Measurements from ENCODE around the gene MTO1. TPM values are rescaled to one million over a fixed set of nuclear protein-coding genes. Genes with fewer than 3 reads are reported as not detected.

The MTO1 gene
- total RNA-seq, 4 donors from 2014 or later, result 22.6 to 29.6 (median 25.1) TPM

DNA sequence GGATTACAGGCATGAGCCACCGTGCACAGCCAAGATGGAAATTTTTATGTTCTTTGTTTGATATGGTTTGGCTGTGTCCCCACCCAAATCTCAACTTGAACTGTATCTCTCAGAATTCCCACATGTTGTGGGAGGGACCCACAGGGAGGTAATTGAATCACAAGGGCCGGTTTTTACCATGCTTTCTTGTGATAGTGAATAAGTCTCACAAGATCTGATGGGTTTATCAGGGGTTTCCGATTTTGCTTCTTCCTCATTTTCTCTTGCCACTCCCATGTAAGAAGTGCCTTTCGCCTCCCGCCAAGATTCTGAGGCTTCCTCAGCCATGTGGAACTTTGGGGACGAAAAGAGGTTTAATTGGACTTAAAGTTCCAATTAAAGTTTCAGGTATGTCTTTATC, 44.7 kb downstream of the MTO1 start:
- TF ChIP-seq POLR2A (IDR thresholded peaks at IDR 0.05), result no peak
- TF ChIP-seq, protein P1, sequence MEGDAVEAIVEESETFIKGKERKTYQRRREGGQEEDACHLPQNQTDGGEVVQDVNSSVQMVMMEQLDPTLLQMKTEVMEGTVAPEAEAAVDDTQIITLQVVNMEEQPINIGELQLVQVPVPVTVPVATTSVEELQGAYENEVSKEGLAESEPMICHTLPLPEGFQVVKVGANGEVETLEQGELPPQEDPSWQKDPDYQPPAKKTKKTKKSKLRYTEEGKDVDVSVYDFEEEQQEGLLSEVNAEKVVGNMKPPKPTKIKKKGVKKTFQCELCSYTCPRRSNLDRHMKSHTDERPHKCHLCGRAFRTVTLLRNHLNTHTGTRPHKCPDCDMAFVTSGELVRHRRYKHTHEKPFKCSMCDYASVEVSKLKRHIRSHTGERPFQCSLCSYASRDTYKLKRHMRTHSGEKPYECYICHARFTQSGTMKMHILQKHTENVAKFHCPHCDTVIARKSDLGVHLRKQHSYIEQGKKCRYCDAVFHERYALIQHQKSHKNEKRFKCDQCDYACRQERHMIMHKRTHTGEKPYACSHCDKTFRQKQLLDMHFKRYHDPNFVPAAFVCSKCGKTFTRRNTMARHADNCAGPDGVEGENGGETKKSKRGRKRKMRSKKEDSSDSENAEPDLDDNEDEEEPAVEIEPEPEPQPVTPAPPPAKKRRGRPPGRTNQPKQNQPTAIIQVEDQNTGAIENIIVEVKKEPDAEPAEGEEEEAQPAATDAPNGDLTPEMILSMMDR (IDR thresholded peaks at IDR 0.05), result no peak
- H3K4me3 ChIP-seq (ENCODE audit: low read depth, poor library complexity, severe bottlenecking), result no peak overlapping the region
- intact Hi-C loops (cut with DNase I; ENCODE audit: low total_unique reads), result no loop called here
- 88 to 91% methylated on average over 6 of the region's 6 CpGs for WGBS, 2 donors
- no peak for DNase-seq (ENCODE audit: low spot score in 2 of 2)

DNA sequence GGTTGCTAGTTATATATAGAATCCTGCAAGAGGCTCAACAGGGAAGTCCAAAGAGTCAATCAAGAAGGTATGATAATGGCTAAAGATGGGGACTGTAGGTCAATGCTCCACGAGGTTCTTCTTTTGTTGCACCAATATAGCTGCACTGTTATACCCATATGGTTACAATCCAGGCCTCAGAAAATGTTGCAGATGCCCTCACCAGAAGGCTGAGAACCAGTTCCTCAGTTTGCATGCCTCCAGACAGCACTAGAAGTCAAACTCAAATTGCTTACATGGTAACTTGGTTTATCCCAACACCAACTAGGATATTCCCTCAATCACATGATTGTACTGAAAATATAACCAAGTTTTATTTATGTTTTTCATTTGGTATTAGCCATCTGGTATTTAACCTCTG, 47.2 kb downstream of the MTO1 start:
- intact Hi-C loops (cut with DNase I; ENCODE audit: low total_unique reads), result no loop called here
- WGBS, 2 donors, result 52 to 61% methylated on average over 1 of the region's 1 CpG

DNA sequence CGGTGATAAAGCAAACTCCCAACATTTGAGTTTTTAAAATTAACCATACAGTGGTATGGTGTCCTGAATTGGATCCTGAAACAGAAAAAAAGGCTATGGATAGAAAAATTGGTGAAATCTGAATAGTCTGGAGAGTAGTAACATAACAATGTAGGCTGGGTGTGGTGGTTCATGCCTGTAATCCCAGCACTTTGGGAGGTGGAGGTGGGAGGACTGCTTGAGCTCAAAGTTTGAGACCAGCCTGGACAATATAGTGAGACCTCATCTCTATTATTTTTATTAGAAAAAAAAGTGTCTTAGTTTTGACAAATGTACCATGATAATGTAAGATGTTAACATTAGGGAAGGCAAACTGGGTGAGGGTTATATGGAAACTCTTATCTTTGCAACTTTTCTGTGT, 48.3 kb downstream of the MTO1 start:
- WGBS, 2 donors, result 88 to 93% methylated on average over 1 of the region's 1 CpG

More for the DNA sequence above, 47.2 kb downstream of the MTO1 start:
- no peak for TF ChIP-seq POLR2A (IDR thresholded peaks at IDR 0.05)
- TF ChIP-seq, protein P1 (IDR thresholded peaks at IDR 0.05), result no peak
- no peak for DNase-seq (ENCODE audit: low spot score in 2 of 2)
- H3K4me3 ChIP-seq (ENCODE audit: low read depth, poor library complexity, severe bottlenecking), result no peak overlapping the region

DNA sequence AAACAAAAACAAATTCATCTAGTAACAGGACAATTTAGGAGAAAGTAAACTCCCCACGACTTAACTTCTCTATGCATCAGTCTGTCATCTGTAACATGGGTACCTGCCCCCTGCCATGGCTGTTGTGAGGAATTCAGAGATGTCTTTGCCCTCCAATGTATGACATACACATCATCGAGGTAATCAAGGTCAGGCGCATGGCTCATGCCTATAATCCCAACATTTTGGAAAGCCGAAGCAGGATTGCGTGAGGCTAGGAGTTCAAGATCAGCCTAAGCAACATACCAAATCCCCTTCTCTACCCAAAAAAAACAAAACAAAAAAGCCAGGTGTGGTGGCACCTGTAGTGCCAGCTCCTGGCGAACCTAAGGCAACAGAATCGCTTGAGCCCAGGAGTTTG, 50.3 kb downstream of the MTO1 start:
- no peak for DNase-seq (ENCODE audit: low spot score in 2 of 2)
- TF ChIP-seq, protein P1 (IDR thresholded peaks at IDR 0.05), result no peak
- no peak for TF ChIP-seq POLR2A (IDR thresholded peaks at IDR 0.05)
- H3K4me3 ChIP-seq (ENCODE audit: low read depth, poor library complexity, severe bottlenecking), result no peak overlapping the region
- intact Hi-C loops (cut with DNase I; ENCODE audit: low total_unique reads), result loop anchor here (10.0 kb wide), 1 partner anchor 103 kb away; no protein-coding TSS in a partner anchor
- 90 to 91% methylated on average over 7 of the region's 7 CpGs for WGBS, 2 donors

More for the DNA sequence above, 48.3 kb downstream of the MTO1 start:
- no peak overlapping the region for H3K4me3 ChIP-seq (ENCODE audit: low read depth, poor library complexity, severe bottlenecking)
- no peak for DNase-seq (ENCODE audit: low spot score in 2 of 2)
- TF ChIP-seq POLR2A (IDR thresholded peaks at IDR 0.05), result no peak
- TF ChIP-seq, protein P1 (IDR thresholded peaks at IDR 0.05), result no peak
- intact Hi-C loops (cut with DNase I; ENCODE audit: low total_unique reads), result loop anchor here (10.0 kb wide), 1 partner anchor 105 kb away; no protein-coding TSS in a partner anchor

DNA sequence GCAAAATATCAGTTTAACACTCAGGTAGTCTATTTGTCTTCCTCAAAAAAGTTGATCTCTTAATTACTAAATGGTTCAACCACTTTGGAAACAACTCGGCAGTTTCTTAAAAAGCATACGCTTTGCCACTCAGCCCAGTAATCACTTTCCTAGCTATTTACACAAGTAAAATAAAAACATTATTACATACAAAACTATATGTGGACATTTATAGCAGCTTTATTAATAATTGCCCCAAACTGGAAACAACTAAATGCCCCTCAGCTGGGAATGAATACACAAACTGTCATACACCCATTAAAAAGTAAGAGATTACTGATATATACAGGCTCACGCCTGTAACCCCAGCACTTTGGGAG, 51.9 kb downstream of the MTO1 start:
- no peak overlapping the region for H3K4me3 ChIP-seq (ENCODE audit: low read depth, poor library complexity, severe bottlenecking)
- TF ChIP-seq, protein P1 (IDR thresholded peaks at IDR 0.05), result no peak
- no peak for TF ChIP-seq POLR2A (IDR thresholded peaks at IDR 0.05)
- DNase-seq (ENCODE audit: low spot score in 2 of 2), result no peak
- intact Hi-C loops (cut with DNase I; ENCODE audit: low total_unique reads), result loop anchor here (10.0 kb wide), 1 partner anchor 101 kb away; no protein-coding TSS in a partner anchor
- WGBS, 2 donors, result 72 to 76% methylated on average over 3 of the region's 3 CpGs

DNA sequence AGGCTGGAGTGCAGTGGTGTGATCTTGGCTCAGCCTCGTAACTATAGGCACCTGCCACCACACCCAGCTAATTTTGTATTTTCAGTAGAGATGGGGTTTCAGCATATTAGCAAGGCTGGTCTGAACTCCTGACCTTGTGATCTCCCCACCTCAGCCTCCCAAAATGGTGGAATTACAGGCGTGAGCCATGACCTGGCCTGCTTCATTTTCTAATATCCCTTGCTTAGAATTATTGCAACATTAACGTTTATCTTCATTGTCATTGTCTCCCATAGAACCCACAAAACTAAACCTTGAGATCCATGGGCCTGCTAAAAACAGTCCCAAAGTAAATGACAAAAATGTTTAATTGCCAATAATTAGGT, 53.2 kb downstream of the MTO1 start:
- WGBS, 2 donors, result 41 to 45% methylated on average over 3 of the region's 3 CpGs
- no peak for DNase-seq (ENCODE audit: low spot score in 2 of 2)
- intact Hi-C loops (cut with DNase I; ENCODE audit: low total_unique reads), result loop anchor here (10.0 kb wide), 1 partner anchor 100 kb away; no protein-coding TSS in a partner anchor
- no peak overlapping the region for H3K4me3 ChIP-seq (ENCODE audit: low read depth, poor library complexity, severe bottlenecking)
- no peak for TF ChIP-seq POLR2A (IDR thresholded peaks at IDR 0.05)
- TF ChIP-seq, protein P1 (IDR thresholded peaks at IDR 0.05), result no peak

Measured in lower leg skin (tissue), 4 donors.